Gastrocnemius medialis (tissue), 4 donors: ENCODE measurements around the gene GARIN5B.

Source experiments
- CTCF ChIP-seq, 5 experiments: fragments of 450-650 bp in 3 of 5; fragments of 200-600 bp in 2 of 5; sonication (generic) in 2 of 5; IDR thresholded peaks in 4 of 5; conservative IDR thresholded peaks in 1 of 5; 1 replicate in 4 of 5; 2 replicates in 1 of 5; pipeline ENCODE4 v1.5.1; 2016 to 2019; ENCODE audit warnings: antibody characterized with exemption in 5 of 5, mild to moderate bottlenecking in 3 of 5, moderate library complexity in 3 of 5
- POLR2A ChIP-seq, 2 donors: fragments of 450-650 bp; IDR thresholded peaks; one replicate each; pipeline ENCODE4 v1.6.1; 2017; ENCODE audit warnings: antibody characterized with exemption in 2 of 2, mild to moderate bottlenecking in 2 of 2, moderate library complexity in 2 of 2

GRCh38 chr19:55350620-55351315, 12.3 kb downstream of the GARIN5B start:
- TF ChIP-seq CTCF (IDR thresholded peaks at IDR 0.05 in 4 of 5, conservative IDR thresholded peaks at IDR 0.05 in 1 of 5) (no peak), POLR2A (IDR thresholded peaks at IDR 0.05) (no peak)
